NCI-H2029 (cell line): ENCODE data around the gene RABEP1.

Experiments used
- DNase-seq: peaks from one replicate; lab custom pipeline; 2025; lab: John Stamatoyannopoulos, UW

RABEP1 gene

DNA sequence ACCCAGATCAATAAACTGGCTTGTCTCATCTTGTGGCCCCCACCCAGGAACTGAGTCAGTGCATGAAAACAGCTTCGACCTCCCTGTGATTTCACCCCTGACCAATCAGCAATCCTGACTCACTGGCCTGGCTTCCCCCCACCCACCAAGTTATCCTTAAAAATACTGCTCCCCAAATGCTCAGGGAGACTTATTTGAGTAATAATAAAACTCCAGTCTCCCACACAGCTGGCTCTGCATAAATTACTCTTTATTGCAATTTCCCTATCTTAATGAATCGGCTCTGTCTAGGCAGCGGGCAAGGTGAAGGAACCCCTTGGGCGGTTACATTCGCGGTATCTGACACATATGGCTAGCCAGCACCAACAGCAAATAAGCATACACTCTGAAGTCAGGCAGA, 9.8 kb upstream of the RABEP1 start:
- DNase-seq, result no peak

DNA sequence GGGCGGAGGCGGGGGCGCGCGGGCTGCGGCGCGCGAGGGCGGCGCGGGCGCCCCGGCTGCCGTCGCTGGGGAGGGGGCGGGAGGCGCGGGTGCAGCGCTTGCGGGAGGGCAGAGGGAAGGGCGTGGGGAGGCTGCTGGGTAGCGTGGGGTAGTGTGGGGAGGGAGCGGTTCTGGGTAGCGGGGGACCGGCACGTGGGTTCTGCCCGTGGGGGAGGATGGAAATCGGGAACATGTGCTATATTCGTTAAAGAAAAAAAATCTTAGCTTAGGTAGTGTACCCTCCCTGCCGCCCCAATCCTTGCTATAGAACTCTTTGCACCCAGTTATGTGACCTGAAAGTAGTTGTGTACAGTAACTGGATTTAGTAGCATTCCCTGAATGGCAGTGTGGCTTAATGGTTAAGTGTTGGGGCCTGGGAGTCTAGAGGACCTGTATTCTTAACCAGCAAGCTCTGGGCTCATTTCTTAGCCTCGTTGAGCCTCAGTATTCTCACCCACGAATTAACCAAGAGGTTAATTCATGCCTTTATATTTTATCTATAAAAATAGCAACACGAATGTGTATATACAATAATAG, 646 bp downstream of the RABEP1 start:
- DNase-seq, result no peak

DNA sequence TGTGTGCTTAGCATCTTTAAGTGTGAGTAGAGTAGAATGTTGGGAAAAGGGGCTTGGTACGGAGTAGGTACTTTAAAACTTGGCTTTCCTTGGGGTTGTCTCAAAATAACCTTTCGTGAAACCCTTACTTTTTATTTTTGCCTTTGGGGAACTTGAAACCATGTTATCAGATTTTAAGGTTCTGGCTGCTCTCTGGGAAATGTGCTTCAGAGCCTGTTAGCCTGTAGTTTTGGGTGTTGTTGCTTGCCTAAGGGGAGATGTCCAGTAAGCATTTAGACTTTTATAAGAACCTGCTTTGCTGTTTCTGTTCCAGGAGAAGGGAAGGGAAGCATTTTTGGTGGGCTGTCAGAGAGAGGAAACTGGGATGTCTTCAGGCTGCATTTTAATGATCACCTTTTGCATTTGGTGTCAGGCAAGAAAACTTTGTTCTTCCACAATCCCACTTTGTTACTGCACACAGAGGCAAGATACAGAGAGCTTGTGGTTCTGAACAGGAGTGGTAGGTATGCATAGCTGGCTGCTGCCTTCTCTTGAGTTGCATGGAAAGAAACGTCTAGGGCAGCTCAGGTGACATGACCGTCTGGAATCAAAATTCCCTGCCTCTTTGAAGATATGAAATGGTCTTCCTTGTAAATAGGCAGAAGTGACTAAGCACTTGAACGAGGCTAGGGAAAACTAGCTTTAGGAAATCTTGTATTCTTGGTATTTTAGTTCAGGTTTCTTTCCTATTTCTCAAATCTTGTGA, 1.7 kb downstream of the RABEP1 start:
- no peak for DNase-seq

DNA sequence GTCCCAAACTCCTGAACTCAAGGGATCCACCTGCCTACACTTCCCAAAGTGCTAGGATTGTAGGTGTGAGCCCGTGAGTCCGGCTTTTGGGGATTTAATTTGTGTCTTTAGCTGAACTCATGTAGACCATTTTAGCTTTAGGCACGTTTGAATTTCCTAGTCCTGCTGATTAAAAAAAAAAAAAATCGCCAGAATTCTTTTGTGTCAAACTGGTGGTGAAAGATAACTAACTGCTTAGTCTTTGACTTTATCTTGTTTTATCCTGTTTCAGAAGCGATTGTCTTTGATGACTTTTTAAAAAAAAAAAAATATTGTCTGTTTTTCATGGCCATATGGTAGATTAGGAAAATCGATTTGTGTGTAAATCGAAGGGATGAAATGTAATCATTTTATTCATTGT, 2.6 kb downstream of the RABEP1 start:
- no peak for DNase-seq

DNA sequence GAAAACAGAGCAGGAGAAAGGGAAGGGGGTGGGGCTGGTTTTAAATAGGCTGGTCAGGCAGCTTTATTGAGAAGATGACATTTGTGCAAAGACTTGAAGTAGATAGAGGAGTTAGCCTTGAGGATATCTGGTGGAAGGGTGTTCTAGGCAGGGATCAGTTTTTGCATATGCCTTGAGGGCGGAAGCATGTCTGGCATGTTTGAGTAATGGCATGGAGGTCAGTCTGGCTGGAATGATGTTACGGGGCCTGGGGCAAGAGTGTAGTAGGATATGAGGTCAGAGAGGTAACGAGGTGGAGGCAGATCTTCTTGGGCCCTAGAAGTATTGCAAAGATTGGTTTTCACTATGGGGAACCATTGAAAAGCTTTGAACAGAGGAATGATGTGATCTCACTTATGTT, 4.8 kb downstream of the RABEP1 start:
- no peak for DNase-seq

DNA sequence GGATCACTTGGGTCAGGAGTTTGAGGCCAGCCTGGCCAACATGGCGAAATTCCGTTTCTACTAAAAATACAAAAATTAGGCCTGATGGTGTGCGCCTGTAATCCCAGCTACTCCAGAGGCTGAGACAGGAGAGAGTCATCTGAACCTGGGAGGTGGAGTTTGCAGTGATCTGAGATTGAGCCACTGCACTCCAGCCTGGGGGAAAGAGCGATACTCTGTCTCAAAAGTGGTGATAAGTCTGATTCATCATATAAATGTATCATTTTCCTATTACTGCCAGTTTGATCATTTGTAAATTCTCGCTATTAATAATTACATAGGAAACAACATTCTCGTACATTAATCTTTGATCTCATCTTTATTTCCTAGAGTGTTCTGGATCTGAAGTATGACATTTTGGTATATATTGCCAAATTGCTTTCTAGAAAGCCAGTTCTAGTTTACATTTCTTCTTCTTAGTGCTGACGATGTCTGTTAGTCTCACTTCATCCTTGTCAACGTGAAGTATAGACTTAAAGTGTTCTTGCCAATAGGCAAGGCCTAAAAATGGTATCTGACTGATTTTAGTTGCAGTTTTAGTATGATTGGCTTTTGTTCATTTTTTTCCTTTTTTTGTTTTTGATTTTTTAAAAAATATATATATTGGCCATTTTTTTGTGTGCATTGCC, 9.7 kb downstream of the RABEP1 start:
- no peak for DNase-seq

DNA sequence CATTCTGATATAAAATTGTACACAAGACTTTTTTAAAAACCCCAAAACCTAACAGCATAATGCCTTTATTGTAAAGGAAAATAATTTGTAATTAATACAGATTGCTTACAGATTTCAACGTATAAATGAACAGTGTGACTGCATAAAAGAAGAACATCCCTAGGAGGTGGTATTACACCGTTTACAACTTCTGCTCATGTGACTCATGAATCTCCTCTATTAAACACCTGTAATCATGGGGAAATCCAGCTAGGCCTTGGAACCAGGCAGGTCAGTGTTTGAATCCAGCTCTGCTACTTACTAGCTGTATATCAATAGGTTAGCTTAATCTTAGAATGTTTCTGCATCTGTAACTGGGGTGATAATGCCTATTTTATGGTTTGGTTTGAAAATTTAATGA, 15.2 kb downstream of the RABEP1 start:
- no peak for DNase-seq

DNA sequence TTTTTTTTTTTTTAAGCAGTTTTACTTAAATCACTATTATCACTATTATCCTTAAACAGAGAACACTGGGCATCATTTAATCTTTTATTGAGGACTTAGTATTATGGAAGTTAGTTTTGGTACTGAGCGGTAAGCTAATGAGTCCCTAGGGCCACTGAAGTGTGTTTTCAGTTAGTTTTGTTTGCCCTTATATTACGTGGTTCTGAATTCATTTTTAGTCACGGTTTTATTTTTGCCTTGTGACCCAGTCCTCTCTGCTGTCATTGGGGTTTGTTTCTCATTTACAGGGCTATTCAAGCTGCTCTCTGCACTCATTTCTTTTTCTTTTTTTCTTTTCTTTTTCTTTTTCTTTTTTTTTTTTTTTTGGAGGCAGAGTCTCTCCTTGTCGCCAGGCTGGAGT, 17.3 kb downstream of the RABEP1 start:
- no peak for DNase-seq

DNA sequence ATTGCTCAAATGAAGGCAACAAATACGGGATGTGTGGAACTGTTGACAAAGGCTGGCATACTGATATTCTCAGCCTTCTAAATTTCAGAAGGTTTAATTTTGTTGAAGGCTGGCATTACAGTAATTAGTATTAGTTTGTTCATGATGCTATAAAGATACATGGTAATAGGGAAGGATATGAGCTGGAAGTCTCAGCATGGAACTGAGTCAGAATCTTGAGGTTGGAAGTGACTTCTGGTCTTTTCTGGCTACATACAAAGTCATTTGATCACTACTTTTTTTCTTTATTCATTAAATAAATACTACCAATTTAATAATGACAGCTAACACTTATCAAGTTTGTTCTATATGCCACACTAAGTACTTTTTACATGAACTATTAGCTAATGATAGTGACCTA, 22.6 kb downstream of the RABEP1 start:
- DNase-seq, result no peak

DNA sequence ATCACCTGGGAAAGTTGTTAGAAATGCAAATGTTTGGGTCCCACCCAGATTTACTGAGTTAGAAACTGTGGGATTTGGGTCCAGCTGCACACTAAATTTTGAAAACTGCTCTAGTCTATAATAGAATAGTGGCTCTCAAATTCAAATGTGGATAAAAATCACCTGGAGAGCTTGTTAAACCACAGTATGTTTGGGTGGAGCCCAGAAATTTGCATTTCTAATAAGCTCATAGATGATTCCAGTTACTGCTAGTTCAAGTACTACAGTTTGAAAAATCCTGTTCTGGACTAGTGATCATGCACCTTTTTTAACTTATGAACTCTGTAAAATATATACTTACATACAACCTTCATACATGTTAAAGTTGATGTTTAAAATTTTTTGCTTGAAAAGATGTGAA, 27.8 kb downstream of the RABEP1 start:
- DNase-seq, result no peak

DNA sequence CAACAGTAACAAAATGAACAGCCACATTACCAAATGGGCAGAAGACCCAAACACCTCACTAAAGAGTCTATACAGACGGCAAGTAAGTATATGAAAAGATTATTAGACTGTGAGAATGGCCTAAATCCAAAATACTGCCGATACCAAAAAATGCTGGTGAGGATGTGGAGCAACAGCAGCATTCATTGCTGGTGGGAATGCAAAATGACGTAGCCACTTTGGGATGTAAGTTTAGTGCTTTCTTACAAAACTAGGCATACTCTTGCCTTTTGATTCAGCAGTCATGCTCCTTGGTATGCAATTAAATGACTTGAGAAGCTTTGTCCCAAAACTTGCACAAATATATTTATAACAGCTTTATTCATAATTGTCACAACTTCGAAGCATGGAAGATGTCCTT, 43.8 kb downstream of the RABEP1 start:
- DNase-seq, result no peak

DNA sequence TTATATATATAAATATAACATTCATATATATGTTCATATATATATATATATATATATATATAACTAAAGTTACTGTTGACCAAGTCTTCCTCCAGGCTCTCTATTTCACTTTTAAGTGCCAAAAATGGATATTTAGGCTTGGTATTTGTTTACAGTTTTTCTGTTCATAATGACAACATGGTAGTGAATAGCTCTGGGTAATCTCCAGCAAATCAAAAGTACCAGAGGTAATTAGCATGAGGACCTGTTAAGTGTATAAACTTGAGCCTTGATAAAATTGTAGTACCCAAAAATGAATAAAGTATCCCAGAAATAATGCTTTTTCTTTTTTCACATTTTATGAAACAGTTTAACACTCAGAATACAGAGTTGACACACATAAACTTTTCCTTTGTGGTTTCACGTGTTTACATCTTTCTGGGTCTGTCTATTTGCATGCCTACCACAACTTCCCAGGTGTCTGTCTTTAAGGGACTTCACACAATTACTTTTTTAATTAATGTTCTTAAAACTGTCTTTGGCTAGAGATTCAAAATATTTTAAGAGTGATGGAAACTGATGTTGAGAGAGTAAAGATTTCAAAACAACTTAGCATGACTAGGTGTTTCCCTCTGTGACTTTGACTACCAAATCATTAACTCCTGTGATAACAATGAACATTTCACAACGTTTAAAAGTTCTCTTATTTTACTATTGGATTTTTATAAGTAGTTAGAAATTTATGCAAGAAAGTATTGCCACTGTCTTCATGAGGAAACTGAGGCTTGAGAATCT, 47.9 kb downstream of the RABEP1 start:
- no peak for DNase-seq

DNA sequence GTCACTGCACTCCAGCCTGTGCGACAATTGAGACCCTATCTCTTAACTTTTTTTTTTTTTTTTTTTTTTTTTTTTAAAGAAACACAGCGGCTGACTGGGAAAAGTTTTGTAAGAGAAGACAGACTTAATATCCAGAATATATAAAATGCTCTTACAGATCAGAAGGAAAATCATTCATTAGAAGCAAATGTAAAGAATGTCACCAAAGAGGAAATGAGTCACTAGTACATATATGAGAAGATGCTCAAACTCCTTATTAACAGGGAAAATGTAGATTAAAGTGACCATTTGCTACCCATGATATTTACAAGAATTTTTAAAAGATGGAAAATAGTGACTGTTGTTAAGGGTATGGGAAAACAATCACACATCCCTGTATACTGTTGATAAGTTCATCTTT, 48.9 kb downstream of the RABEP1 start:
- DNase-seq, result no peak

DNA sequence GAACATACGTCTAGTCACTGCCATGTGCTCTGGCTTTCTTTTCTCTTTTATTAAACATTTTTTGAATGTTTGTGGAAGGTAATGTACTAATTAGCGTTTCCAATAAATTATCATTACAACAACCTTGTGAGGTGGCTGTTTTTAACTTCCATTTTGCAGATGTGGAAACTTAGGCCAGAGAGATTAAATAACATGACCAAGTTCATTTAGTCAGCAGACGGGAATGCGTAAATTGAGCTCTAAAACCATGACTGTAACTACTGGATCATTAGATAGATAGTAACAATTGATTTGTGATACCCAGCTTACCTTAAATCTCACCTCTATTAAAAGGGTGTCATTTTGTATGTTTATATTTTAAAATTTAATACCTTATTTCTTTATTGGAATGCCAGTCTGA, 49.4 kb downstream of the RABEP1 start:
- DNase-seq, result no peak

DNA sequence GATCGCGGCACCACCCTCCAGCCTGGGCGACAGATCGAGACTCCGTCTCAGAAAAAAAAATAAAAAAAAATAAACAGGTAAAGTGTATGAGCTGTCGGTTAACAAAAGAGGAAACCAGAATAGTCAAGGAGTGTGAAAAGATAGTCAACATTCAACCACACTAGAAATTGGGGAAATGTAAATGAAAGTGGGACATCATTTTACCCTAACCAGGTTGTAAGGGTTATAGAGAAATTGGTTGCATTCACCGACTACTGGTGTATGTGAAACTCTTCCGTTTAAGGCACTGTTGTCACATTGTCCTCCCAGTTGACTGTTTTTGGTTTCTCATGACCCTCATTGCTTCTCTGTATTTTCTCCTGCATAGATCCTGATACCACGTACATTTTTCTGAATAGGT, 62.8 kb downstream of the RABEP1 start:
- no peak for DNase-seq

DNA sequence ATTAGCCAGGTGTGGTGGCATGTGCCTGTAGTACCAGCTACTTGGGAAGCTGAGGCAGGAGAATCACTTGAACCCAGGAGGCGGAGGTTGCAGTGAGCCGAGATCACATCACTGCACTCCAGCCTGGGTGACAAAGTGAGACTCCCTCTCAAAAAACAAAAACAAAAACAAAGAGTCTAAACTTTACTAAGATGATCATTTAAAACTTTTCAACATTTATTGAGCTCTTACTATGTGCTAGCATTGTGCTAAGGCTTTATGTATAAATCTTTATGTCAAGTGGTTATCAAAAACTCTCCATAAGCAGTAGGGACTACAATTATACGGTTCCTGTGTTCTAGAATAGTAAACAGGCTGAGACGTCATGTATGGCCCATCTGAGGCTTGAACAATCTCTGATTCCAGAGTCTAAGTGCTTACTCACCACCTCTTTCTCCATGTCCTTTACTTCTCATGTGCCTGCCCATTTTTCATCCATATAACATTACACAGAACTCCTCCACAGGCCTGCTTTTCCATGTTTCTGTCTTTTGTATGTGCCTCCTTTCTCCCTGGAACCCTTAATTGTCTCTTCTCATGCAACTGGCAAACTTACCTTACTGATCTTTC, 70.7 kb downstream of the RABEP1 start:
- no peak for DNase-seq

DNA sequence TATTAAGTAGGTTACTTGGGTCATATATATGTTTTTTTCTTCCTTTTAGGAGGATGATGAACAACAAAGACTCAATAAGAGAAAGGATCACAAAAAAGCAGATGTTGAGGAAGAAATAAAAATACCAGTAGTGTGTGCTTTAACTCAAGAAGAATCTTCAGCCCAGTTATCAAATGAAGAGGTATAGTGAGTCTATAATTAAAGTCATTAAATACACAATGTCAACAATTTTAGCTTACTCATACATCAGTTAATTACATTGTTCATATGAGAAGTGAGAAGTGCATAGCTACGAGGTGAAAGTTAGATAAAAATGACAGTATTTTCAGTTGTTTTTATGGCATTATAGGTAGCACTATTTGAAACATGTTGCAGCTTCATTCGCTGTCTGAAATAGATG, 72.2 kb downstream of the RABEP1 start:
- DNase-seq, result no peak

DNA sequence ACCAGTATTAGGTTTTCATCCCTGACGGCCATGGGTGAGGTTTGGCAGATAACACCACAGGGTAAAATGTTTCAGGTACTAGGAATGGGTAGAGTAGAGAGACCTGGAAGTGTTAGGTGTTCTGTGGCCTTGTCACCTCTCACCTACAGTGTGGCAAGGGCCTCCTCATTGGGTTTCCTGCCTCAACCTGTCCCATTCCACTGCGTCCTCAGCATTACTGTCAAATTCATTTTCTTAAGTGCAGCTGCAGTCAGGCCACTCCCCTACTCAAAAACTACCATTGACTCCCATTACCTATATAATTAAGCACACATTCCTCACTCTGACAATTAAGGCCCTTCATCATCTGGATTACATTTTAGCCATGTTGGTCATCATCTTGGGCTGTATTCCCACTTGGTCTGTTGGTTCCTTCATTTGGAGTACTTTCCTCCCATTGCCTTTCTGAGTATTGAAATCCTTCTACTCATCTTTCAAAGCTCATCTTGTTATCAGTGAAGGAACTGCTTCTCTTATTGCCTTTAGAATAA, 72.9 kb downstream of the RABEP1 start:
- DNase-seq, result no peak

DNA sequence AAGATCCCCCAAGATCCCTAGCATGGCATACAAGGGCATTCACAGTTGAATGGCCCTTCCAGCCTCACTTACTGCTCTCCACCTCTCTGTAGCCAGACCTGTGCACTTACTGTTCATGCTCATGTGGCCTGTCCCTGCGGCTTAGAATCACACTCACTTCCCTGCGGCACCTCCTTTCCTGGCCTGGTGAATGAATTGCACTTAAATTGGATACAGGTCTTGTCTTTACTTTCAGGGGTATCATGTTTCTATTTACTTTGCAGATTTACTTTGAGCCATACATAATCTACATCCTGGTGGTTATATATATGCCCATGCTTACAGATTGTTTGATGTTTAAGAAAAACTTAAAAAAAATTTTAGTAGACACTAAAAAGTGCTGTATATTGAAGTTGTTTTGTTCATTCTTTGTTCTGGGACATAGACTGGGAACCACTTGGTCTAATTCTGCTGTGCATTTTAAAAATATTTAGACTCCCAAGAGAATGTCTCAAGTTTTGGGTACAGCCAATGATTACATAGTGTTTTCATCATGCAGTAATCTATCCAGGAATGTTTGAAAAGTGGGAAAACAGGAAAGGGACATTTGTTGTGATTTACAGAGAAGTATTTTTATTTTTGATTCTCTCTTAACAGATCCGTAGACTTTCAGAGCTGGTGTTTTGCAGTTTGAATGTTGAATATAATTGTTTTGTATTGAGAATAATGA, 73.5 kb downstream of the RABEP1 start:
- no peak for DNase-seq

DNA sequence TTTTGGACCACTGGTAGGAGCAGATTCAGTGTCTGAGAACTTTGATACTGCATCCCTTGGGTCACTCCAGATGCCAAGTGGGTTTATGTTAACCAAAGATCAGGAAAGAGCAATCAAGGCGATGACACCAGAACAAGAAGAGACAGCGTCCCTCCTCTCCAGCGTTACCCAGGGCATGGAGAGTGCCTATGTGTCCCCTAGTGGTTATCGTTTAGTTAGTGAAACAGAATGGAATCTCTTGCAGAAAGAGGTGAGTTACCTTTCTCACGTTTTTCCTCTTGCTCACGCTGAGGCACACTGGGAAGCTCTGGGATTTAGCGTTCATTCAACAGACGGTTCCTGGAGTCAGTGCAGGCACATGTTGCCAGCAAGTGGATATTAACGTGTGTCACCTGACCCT, 79.3 kb downstream of the RABEP1 start:
- no peak for DNase-seq

DNA sequence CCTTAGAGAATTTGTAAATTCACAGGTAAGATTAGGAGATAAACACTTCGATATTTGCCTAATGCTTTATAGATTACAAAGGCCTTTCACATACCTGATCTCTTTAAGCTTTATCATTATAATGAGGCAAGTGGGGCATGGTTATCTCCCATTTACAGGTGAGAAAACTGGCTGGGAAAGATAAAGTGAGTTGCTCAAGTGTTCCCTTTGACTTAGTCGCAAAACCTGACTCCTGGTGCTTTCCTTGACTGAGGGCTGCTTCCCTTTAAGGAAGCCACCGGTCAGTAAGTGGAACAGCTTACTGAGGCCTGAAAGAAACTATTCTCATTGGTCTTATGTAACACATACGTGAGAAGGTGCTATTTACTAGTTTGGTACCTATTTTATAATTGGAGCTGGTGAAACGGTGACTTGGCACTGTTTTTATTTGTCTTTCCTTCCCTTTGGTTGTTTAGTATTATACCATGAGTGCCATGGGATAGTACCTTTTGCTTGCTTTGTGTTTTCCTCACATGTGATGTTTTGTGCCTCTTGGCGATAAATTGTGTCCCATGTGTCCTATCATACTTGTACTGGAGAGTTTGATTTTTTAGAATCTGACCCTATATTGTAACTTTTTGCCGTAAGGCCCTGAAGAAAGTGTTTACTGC, 80.2 kb downstream of the RABEP1 start:
- peak; percentile 21 for DNase-seq
